OCI-LY3 (cell line): ENCODE results near the gene JPH3.

Experiments used
- H2AFZ ChIP-seq: fragments of 200-600, 300-600 bp; shearing (Covaris generic); 2 replicates; pipeline ENCODE4 v1.6.0; 2014; ENCODE audit warnings: antibody characterized with exemption, low read depth, low read length
- H3K27ac ChIP-seq: fragments of 200-600, 300-600 bp; sonication (generic); 2 replicates; pipeline ENCODE4 v1.5.1; 2014; ENCODE audit warnings: mild to moderate bottlenecking, low read length, moderate library complexity, mixed read lengths
- H3K27me3 ChIP-seq: fragments of 200-600, 300-600 bp; sonication (generic); 2 replicates; pipeline ENCODE4 v1.6.1; 2014; ENCODE audit warnings: low read depth, low read length, mixed read lengths
- H3K36me3 ChIP-seq: fragments of 200-600, 300-600 bp; sonication (generic); replicated peaks from 2 replicates; pipeline ENCODE3; 2014; ENCODE audit warnings: low read depth, low read length, mixed read lengths
- H3K4me1 ChIP-seq: fragments of 300-600, 200-600 bp; sonication (generic); 2 replicates; pipeline ENCODE4 v1.6.1; 2014; ENCODE audit warnings: low read length, mixed read lengths
- H3K4me2 ChIP-seq: fragments of 200-600, 300-600 bp; sonication (generic); 2 replicates; pipeline ENCODE4 v1.6.1; 2014; ENCODE audit warnings: low read length, mixed read lengths
- H3K4me3 ChIP-seq: fragments of 300-600, 200-600 bp; sonication (generic); 2 replicates; pipeline ENCODE4 v1.5.1; 2014; ENCODE audit warnings: antibody characterized with exemption, mild to moderate bottlenecking, low read length, moderate library complexity
- H3K79me2 ChIP-seq: fragments of 300-600, 200-600 bp; shearing (Covaris generic); 2 replicates; pipeline ENCODE4 v1.6.1; 2014; ENCODE audit warnings: mild to moderate bottlenecking, low read length, mixed read lengths
- H3K9ac ChIP-seq: fragments of 300-600, 200-600 bp; shearing (Covaris generic); 2 replicates; pipeline ENCODE4 v1.6.0; 2014; ENCODE audit warnings: mild to moderate bottlenecking, low read length, moderate library complexity
- H3K9me3 ChIP-seq: fragments of 200-600, 300-600 bp; shearing (Covaris generic); 2 replicates; pipeline ENCODE4 v1.6.1; 2014; ENCODE audit warnings: low read length, mixed read lengths; ENCODE audit not compliant: insufficient read depth
- H4K20me1 ChIP-seq: fragments of 200-600, 300-600 bp; sonication (generic); 2 replicates; pipeline ENCODE4 v1.6.1; 2016; ENCODE audit warnings: low read length, mixed read lengths; ENCODE audit not compliant: insufficient read depth
- EZH2phosphoT487 ChIP-seq: fragments of 200-600 bp; shearing (Covaris generic); IDR thresholded peaks from 2 replicates; pipeline ENCODE4 v1.6.1; 2018; ENCODE audit warnings: antibody characterized with exemption, mixed run types, low read depth
- TF ChIP-seq, protein P1 (sequence below): fragments of 200-600, 300-600 bp; sonication (generic); IDR thresholded peaks from 2 replicates; pipeline ENCODE4 v1.5.1; 2014; ENCODE audit warnings: antibody characterized with exemption, low read length, low read depth

The JPH3 gene

DNA sequence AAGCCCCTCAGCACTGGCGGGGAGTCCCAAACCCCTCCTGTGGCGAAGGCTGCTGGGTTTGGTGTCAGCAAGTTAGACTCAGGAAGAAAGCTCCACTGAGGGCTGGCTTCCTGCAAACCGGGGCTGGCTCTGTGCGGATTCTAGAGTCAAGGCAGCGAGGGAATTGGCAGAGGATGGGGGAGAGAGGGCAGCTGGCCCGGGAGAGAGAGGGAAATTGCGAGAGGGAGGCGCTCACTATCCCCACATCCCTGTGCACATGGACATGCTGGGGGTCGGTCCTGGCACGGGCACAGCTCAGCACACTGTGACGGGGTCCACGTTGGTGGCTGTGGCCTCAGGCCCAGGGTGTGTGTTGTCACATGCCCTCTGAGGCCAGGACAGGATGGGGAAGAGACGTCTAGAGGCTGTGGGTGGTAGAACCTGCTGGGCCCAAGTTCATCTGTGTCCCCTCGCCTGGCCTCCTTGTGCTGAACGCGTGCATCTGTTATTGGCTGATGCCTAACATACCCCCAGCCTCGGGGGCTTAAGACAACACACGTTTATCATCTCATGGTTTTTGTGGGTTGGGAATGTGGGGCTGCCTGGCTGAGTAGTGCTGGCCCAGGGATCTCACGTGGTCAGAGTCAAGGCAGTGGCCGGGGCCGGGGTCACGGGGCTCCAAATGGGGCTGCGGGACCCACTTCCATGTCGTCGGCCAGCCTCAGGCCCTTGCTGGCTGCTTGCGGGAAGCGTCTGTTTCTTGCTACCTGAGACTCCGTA is 16.7 kb upstream of the JPH3 start:
- H3K27me3 ChIP-seq: no peaks in the 10 kb centered on the region
- TF ChIP-seq, protein P1, sequence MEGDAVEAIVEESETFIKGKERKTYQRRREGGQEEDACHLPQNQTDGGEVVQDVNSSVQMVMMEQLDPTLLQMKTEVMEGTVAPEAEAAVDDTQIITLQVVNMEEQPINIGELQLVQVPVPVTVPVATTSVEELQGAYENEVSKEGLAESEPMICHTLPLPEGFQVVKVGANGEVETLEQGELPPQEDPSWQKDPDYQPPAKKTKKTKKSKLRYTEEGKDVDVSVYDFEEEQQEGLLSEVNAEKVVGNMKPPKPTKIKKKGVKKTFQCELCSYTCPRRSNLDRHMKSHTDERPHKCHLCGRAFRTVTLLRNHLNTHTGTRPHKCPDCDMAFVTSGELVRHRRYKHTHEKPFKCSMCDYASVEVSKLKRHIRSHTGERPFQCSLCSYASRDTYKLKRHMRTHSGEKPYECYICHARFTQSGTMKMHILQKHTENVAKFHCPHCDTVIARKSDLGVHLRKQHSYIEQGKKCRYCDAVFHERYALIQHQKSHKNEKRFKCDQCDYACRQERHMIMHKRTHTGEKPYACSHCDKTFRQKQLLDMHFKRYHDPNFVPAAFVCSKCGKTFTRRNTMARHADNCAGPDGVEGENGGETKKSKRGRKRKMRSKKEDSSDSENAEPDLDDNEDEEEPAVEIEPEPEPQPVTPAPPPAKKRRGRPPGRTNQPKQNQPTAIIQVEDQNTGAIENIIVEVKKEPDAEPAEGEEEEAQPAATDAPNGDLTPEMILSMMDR: no peak
- TF ChIP-seq EZH2phosphoT487: no peak
- no peak overlapping the region for H2AFZ ChIP-seq
- H3K36me3 ChIP-seq: no peaks in the 10 kb centered on the region
- no peaks in the 10 kb centered on the region for H3K9me3 ChIP-seq
- H3K79me2 ChIP-seq: no peaks in the 10 kb centered on the region
- no peaks in the 10 kb centered on the region for H3K4me1 ChIP-seq
- H4K20me1 ChIP-seq: no peaks in the 10 kb centered on the region
- H3K4me2 ChIP-seq: no peak overlapping the region
- H3K4me3 ChIP-seq: no peak overlapping the region
- H3K9ac ChIP-seq: no peak overlapping the region
- no peak overlapping the region for H3K27ac ChIP-seq

DNA sequence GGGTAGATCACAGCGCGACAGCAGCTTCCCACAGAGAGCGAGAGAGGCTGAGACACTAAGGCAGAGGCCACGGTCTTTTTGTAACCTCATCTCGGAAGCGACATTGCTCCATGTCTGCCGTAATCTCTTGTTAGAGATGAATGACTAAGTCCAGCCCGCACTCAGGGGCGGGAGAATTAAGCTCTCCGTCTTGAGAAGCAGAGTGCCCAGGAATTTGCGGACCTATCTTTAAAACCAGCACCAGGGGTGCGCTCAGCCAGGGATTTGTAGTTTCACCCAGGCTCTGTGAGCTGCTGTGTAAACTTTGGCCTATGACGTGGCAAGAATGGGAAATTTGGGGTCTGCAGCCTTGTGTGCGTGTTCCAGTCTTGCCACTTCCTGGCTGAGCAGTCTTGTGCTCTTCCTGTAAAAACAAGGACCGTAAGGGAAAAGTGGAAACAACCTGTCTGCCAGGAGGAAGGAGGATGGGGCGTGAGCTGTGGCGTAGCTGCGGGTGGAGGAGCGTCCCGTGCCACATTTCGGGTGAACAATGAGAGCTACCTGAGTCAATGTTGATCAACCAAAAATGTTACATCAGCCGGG is 16.0 kb upstream of the JPH3 start:
- Histone ChIP-seq H4K20me1 (no peaks in the 10 kb centered on the region), H3K27ac (no peak overlapping the region), H3K79me2 (no peaks in the 10 kb centered on the region), H3K9me3 (no peaks in the 10 kb centered on the region), H3K4me2 (no peak overlapping the region), H3K4me3 (no peak overlapping the region), H2AFZ (no peak overlapping the region), H3K9ac (no peak overlapping the region), H3K27me3 (no peaks in the 10 kb centered on the region), H3K4me1 (no peaks in the 10 kb centered on the region), H3K36me3 (no peaks in the 10 kb centered on the region)
- TF ChIP-seq, protein P1: no peak
- TF ChIP-seq EZH2phosphoT487: no peak

DNA sequence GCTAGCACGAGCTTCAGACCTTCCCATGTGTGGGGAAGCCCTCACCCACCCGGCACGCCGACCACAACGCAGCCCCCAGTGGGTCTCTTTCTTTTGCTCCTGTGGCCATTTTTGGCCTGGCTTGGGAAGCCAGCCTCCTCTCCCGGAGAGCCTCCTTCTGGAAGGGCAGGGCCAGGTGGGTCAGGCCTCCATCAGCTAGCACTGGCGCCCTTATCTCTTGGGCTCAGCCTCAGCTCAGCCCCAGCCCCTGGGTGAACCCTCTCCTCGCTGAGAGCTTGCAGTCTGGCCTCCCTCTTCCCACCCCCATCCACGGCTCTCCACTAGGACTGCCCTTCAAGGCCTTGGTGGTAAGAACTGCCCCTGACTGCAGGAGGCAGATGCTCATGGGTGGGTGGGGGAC is 14.7 kb upstream of the JPH3 start:
- H3K79me2 ChIP-seq: no peaks in the 10 kb centered on the region
- TF ChIP-seq EZH2phosphoT487: no peak
- TF ChIP-seq, protein P1: no peak
- H4K20me1 ChIP-seq: no peaks in the 10 kb centered on the region
- H3K4me1 ChIP-seq: no peaks in the 10 kb centered on the region
- no peaks in the 10 kb centered on the region for H3K9me3 ChIP-seq
- no peak overlapping the region for H3K4me3 ChIP-seq
- H2AFZ ChIP-seq: no peak overlapping the region
- no peak overlapping the region for H3K27ac ChIP-seq
- no peaks in the 10 kb centered on the region for H3K36me3 ChIP-seq
- H3K4me2 ChIP-seq: no peak overlapping the region
- no peak overlapping the region for H3K9ac ChIP-seq
- H3K27me3 ChIP-seq: no peaks in the 10 kb centered on the region

DNA sequence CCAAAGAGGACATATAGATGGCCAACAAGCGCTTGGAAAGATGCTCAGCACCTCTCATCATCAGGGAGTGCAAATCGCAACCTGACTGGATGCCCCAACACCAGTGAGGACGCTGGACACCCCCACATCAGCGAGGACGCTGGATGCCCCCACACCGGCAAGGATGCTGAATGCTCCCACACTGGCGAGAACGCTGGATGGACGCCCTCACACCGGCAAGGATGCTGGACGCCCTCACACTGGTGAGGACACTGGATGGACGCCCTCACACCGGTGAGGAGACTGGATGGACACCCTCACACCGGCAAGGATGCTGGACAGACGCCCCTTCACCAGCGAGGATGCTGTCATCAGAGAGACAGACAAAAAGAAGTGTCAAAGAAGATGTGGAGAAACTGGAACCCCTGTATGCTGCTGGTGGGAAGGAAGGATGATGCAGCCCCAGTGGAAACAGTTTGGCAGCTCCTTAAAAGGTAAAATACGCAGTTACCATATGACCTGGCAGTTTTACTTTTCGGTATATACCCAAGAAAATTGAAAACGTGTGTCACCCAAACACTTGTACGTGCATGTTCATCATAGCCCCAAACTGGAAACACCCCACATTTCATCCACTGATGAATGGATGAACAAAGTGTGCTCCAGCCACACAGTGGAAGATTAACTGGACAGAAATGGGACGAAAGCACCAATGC is 10.1 kb upstream of the JPH3 start:
- Histone ChIP-seq H3K27ac (no peak overlapping the region), H3K4me1 (no peaks in the 10 kb centered on the region), H3K27me3 (no peaks in the 10 kb centered on the region), H4K20me1 (no peaks in the 10 kb centered on the region), H3K9me3 (no peaks in the 10 kb centered on the region), H3K9ac (no peak overlapping the region), H2AFZ (no peak overlapping the region), H3K79me2 (no peaks in the 10 kb centered on the region), H3K4me3 (no peak overlapping the region), H3K4me2 (no peak overlapping the region), H3K36me3 (no peaks in the 10 kb centered on the region)
- TF ChIP-seq EZH2phosphoT487: no peak
- TF ChIP-seq, protein P1: no peak
